Measurements from ENCODE around the gene SIL1.

The SIL1 gene

GRCh38 chr5:138951091-138951985, 246.8 kb downstream of the SIL1 start:
- Mint-ChIP-seq H3K27ac (no peak overlapping the region), H3K9me3 (ENCODE audit: low read depth) (no peaks in the 10 kb centered on the region), H3K4me3 (no peak overlapping the region), H3K27me3 (no peaks in the 10 kb centered on the region), H3K4me1 (ENCODE audit: low read depth) (peaks cover 19% of the 10 kb centered on the region), H3K36me3 (peaks cover 8% of the 10 kb centered on the region)

- peaks cover 19% of the 10 kb centered on the region for H3K4me1 Mint-ChIP-seq (ENCODE audit: low read depth)
- H3K9me3 Mint-ChIP-seq (ENCODE audit: low read depth): no peaks in the 10 kb centered on the region
- H3K36me3 Mint-ChIP-seq: peaks cover 10% of the 10 kb centered on the region
- H3K4me3 Mint-ChIP-seq: no peak overlapping the region
- H3K27me3 Mint-ChIP-seq: no peaks in the 10 kb centered on the region
- H3K27ac Mint-ChIP-seq: no peak overlapping the region
Observed at GRCh38 chr5:138950421-138951031, 247.6 kb downstream of the SIL1 start.

GRCh38 chr5:138949988-138950387, 248.2 kb downstream of the SIL1 start:
- no peak overlapping the region for H3K27ac Mint-ChIP-seq
- no peak overlapping the region for H3K4me3 Mint-ChIP-seq
- peaks cover 20% of the 10 kb centered on the region for H3K4me1 Mint-ChIP-seq (ENCODE audit: low read depth)
- peaks cover 13% of the 10 kb centered on the region for H3K36me3 Mint-ChIP-seq
- H3K27me3 Mint-ChIP-seq: no peaks in the 10 kb centered on the region
- H3K9me3 Mint-ChIP-seq (ENCODE audit: low read depth): no peaks in the 10 kb centered on the region

GRCh38 chr5:138949223-138949574, 249.0 kb downstream of the SIL1 start:
- Mint-ChIP-seq H3K27me3 (no peaks in the 10 kb centered on the region), H3K36me3 (peaks cover 13% of the 10 kb centered on the region), H3K4me3 (no peak overlapping the region), H3K27ac (no peak overlapping the region), H3K9me3 (ENCODE audit: low read depth) (no peaks in the 10 kb centered on the region), H3K4me1 (ENCODE audit: low read depth) (peaks cover 20% of the 10 kb centered on the region)

GRCh38 chr5:138948471-138949222, 249.5 kb downstream of the SIL1 start:
- no peaks in the 10 kb centered on the region for H3K27me3 Mint-ChIP-seq
- H3K27ac Mint-ChIP-seq: no peak overlapping the region

GRCh38 chr5:138947780-138948179, 250.4 kb downstream of the SIL1 start:
- no peak overlapping the region for H3K27ac Mint-ChIP-seq

More at GRCh38 chr5:138948471-138949222, 249.5 kb downstream of the SIL1 start:
- H3K36me3 Mint-ChIP-seq: peaks cover 15% of the 10 kb centered on the region
- H3K4me1 Mint-ChIP-seq (ENCODE audit: low read depth): peaks cover 15% of the 10 kb centered on the region
- no peak overlapping the region for H3K4me3 Mint-ChIP-seq
- H3K9me3 Mint-ChIP-seq (ENCODE audit: low read depth): no peaks in the 10 kb centered on the region

GRCh38 chr5:138946831-138947560, 251.2 kb downstream of the SIL1 start:
- Mint-ChIP-seq H3K4me1 (ENCODE audit: low read depth) (peaks cover 1% of the 10 kb centered on the region), H3K27ac (no peak overlapping the region), H3K4me3 (no peak overlapping the region), H3K9me3 (ENCODE audit: low read depth) (no peaks in the 10 kb centered on the region), H3K27me3 (no peaks in the 10 kb centered on the region), H3K36me3 (peaks cover 17% of the 10 kb centered on the region)

More at GRCh38 chr5:138947780-138948179, 250.4 kb downstream of the SIL1 start:
- Mint-ChIP-seq H3K27me3 (no peaks in the 10 kb centered on the region), H3K4me1 (ENCODE audit: low read depth) (peaks cover 7% of the 10 kb centered on the region), H3K9me3 (ENCODE audit: low read depth) (no peaks in the 10 kb centered on the region), H3K4me3 (no peak overlapping the region), H3K36me3 (peaks cover 17% of the 10 kb centered on the region)

- no peaks in the 10 kb centered on the region for H3K27me3 Mint-ChIP-seq
- H3K4me3 Mint-ChIP-seq: no peak overlapping the region
- no peak overlapping the region for H3K27ac Mint-ChIP-seq
- H3K4me1 Mint-ChIP-seq (ENCODE audit: low read depth): peaks cover 5% of the 10 kb centered on the region
- no peaks in the 10 kb centered on the region for H3K9me3 Mint-ChIP-seq (ENCODE audit: low read depth)
- peaks cover 22% of the 10 kb centered on the region for H3K36me3 Mint-ChIP-seq
Observed at GRCh38 chr5:138946241-138946623, 251.9 kb downstream of the SIL1 start.

- no peaks in the 10 kb centered on the region for H3K9me3 Mint-ChIP-seq (ENCODE audit: low read depth)
- no peaks in the 10 kb centered on the region for H3K27me3 Mint-ChIP-seq
- peaks cover 22% of the 10 kb centered on the region for H3K36me3 Mint-ChIP-seq
- H3K4me3 Mint-ChIP-seq: no peak overlapping the region
- no peak overlapping the region for H3K27ac Mint-ChIP-seq
- peaks cover 8% of the 10 kb centered on the region for H3K4me1 Mint-ChIP-seq (ENCODE audit: low read depth)
Observed at GRCh38 chr5:138945421-138946240, 252.5 kb downstream of the SIL1 start.

GRCh38 chr5:138944527-138945322, 253.4 kb downstream of the SIL1 start:
- Mint-ChIP-seq H3K27ac (no peak overlapping the region), H3K9me3 (ENCODE audit: low read depth) (no peaks in the 10 kb centered on the region), H3K4me1 (ENCODE audit: low read depth) (peaks cover 9% of the 10 kb centered on the region), H3K27me3 (no peaks in the 10 kb centered on the region), H3K36me3 (peaks cover 22% of the 10 kb centered on the region), H3K4me3 (no peak overlapping the region)

- Mint-ChIP-seq H3K36me3 (peaks cover 22% of the 10 kb centered on the region), H3K4me1 (ENCODE audit: low read depth) (peaks cover 9% of the 10 kb centered on the region), H3K4me3 (no peak overlapping the region), H3K9me3 (ENCODE audit: low read depth) (no peaks in the 10 kb centered on the region), H3K27ac (no peak overlapping the region), H3K27me3 (no peaks in the 10 kb centered on the region)
Observed at GRCh38 chr5:138943599-138944173, 254.5 kb downstream of the SIL1 start.

- H3K9me3 Mint-ChIP-seq (ENCODE audit: low read depth): no peaks in the 10 kb centered on the region
- peaks cover 9% of the 10 kb centered on the region for H3K4me1 Mint-ChIP-seq (ENCODE audit: low read depth)
- no peak overlapping the region for H3K27ac Mint-ChIP-seq
- H3K4me3 Mint-ChIP-seq: no peak overlapping the region
- H3K27me3 Mint-ChIP-seq: no peaks in the 10 kb centered on the region
- H3K36me3 Mint-ChIP-seq: peaks cover 18% of the 10 kb centered on the region
Observed at GRCh38 chr5:138942861-138943260, 255.3 kb downstream of the SIL1 start.

GRCh38 chr5:138942066-138942465, 256.1 kb downstream of the SIL1 start:
- Mint-ChIP-seq H3K36me3 (peaks cover 13% of the 10 kb centered on the region), H3K27me3 (no peaks in the 10 kb centered on the region), H3K27ac (no peak overlapping the region), H3K4me3 (no peak overlapping the region), H3K9me3 (ENCODE audit: low read depth) (no peaks in the 10 kb centered on the region), H3K4me1 (ENCODE audit: low read depth) (peaks cover 9% of the 10 kb centered on the region)

Measured in activated naive CD8-positive, alpha-beta T cell (primary cell).